Keratinocyte (primary cell): ENCODE measurements around the gene TRIP11. TPM values are rescaled to one million over a fixed set of nuclear protein-coding genes. Genes with fewer than 3 reads are reported as not detected.

ENCODE experiments used
- DNase-seq: peaks from one replicate; pipeline ENCODE4 v3.0.0-alpha.2; 2011; ENCODE audit warnings: low read depth, missing footprints, low spot score
- FAIRE-seq: peaks from 2 replicates; lab custom pipeline; 2011; peaks lifted over from hg19 to GRCh38; lab: Jason Lieb, UNC
- H2AFZ ChIP-seq: 2 replicates; pipeline ENCODE4 v1.6.0; 2012; ENCODE audit warnings: low read length, control low read depth, inconsistent platforms; ENCODE audit not compliant: control insufficient read depth
- H3K27ac ChIP-seq: 2 replicates; pipeline ENCODE4 v1.5.1; 2011; ENCODE audit warnings: low read length; ENCODE audit not compliant: control insufficient read depth, insufficient read depth
- H3K27me3 ChIP-seq: 3 replicates; pipeline ENCODE4 v1.6.0; 2011; ENCODE audit warnings: low read length; ENCODE audit not compliant: control insufficient read depth, insufficient read depth; ENCODE audit errors: extremely low read depth
- H3K36me3 ChIP-seq, 2 experiments: 2 replicates in 1 of 2; 3 replicates in 1 of 2; pipeline ENCODE4 v1.5.1; 2011; ENCODE audit warnings: low read length in 2 of 2, mild to moderate bottlenecking in 1 of 2; ENCODE audit not compliant: control insufficient read depth in 2 of 2, insufficient read depth in 2 of 2; ENCODE audit errors: extremely low read depth in 1 of 2
- H3K4me1 ChIP-seq: 3 replicates; pipeline ENCODE4 v1.5.1; 2011; ENCODE audit warnings: low read length; ENCODE audit not compliant: control insufficient read depth, insufficient read depth; ENCODE audit errors: extremely low read depth
- H3K4me2 ChIP-seq: 3 replicates; pipeline ENCODE4 v1.6.0; 2011; ENCODE audit warnings: low read depth, low read length; ENCODE audit not compliant: control insufficient read depth, insufficient read depth; ENCODE audit errors: extremely low read depth
- H3K4me3 ChIP-seq, 3 experiments: fragments of 200-600 bp in 1 of 3; sonication (generic) in 1 of 3; 2 replicates in 2 of 3; 3 replicates in 1 of 3; pipeline ENCODE4 v1.5.1; 2011 to 2016; ENCODE audit warnings: low read length in 3 of 3, mild to moderate bottlenecking in 3 of 3, control low read depth in 2 of 3, inconsistent platforms in 1 of 3, low read depth in 1 of 3, mixed read lengths in 1 of 3, mixed run types in 1 of 3, moderate library complexity in 1 of 3; ENCODE audit not compliant: control insufficient read depth in 2 of 3, insufficient read depth in 2 of 3; ENCODE audit errors: extremely low read depth in 1 of 3
- H3K79me2 ChIP-seq: 2 replicates; pipeline ENCODE4 v1.6.0; 2012; ENCODE audit warnings: low read length; ENCODE audit not compliant: control insufficient read depth, insufficient read depth
- H3K9ac ChIP-seq: 3 replicates; pipeline ENCODE4 v1.6.0; 2011; ENCODE audit warnings: low read length; ENCODE audit not compliant: control insufficient read depth, insufficient read depth; ENCODE audit errors: extremely low read depth
- H3K9me1 ChIP-seq: 3 replicates; pipeline ENCODE4 v1.6.0; 2011; ENCODE audit warnings: low read length; ENCODE audit not compliant: control insufficient read depth, insufficient read depth; ENCODE audit errors: extremely low read depth
- H3K9me3 ChIP-seq: 2 replicates; pipeline ENCODE4 v1.5.1; 2012; ENCODE audit warnings: low read depth, low read length; ENCODE audit not compliant: control insufficient read depth
- H4K20me1 ChIP-seq: 3 replicates; pipeline ENCODE4 v1.6.0; 2011; ENCODE audit warnings: low read length; ENCODE audit not compliant: control insufficient read depth, insufficient read depth; ENCODE audit errors: extremely low read depth
- EZH2 ChIP-seq: IDR thresholded peaks from one replicate; pipeline ENCODE4 v1.6.1; 2012; ENCODE audit warnings: inconsistent platforms, mild to moderate bottlenecking, low read length, moderate library complexity
- dilution Hi-C: fragments of 300-500 bp; cut with MboI; formaldehyde crosslinking; loops from one replicate; pipeline ENCODE4 v1.7.0; 2020; ENCODE audit warnings: low sequenced_read_pairs; ENCODE audit not compliant: extremely low pct_ligation_motif_present
- polyA plus RNA-seq, 5 experiments: library from polyadenylated mRNA; depleted of rRNA in 3 of 5; stranded (reverse) in 3 of 5; stranded (forward) in 1 of 5; unstranded in 1 of 5; fragments of >200 nt; gene quantifications; 1 replicate in 1 of 5; 2 replicates in 3 of 5; 3 replicates in 1 of 5; pipeline versions ENCODE4 v1.2.1 to v1.2.3, GENCODE V29; 2011 to 2012; ENCODE audit warnings: missing spikeins in 2 of 5, low read depth in 1 of 5, low replicate concordance in 1 of 5
- TF ChIP-seq, protein P1 (sequence below), 3 experiments: IDR thresholded peaks in 1 of 3; conservative IDR thresholded peaks in 1 of 3; optimal IDR thresholded peaks in 1 of 3; 2 replicates in 2 of 3; 3 replicates in 1 of 3; pipeline versions ENCODE3 to v1.5.1; 2011; ENCODE audit warnings: low read length in 3 of 3, mild to moderate bottlenecking in 3 of 3, moderate library complexity in 2 of 3, control low read depth in 1 of 3, inconsistent platforms in 1 of 3; ENCODE audit not compliant: insufficient read depth in 2 of 3; ENCODE audit errors: extremely low read depth in 1 of 3

Gene TRIP11
- polyA plus RNA-seq, 1 donor (not counting 4 experiments of a cell fraction or from before 2014, with no cell fraction given), result 25.3 TPM

DNA sequence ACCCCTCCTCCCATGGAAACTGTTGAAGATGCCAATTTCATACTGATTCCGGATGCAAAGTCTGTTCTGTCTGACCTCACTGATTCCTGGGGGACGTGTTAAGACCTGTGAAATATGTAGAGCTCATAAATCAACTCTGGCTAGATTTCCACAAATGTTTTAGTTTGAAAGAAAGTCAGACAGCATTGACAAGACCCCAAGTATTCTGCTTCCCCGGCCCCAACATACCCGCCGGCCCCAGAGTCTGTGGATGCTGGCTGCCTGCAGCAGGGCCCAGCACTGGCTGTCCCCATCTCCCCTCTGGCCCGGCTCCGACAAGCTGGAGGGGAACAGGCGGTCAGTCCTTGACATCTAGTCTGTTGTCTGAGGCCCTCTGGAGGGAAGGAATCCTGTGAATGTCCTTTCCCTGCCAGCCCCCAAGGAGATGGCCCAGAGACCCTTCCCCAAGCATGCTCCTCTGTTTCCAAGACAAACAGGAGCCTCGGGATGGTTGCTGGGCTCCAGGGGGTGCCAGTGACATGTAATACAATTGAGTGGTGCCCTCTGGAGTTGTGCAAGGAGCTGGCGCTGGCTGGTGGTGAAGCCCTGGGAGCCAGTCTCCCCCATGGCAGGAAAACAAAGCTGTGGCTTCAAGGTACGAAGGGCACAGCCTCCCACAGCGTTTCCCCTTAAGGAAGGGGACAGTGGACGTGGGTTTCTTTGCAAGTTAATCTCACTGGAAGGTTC is 114.7 kb downstream of the TRIP11 start:
- DNase-seq (no peak), FAIRE-seq (peak; percentile 5)
- Histone ChIP-seq H4K20me1 (no peaks in the 10 kb centered on the region), H3K27ac (no peak overlapping the region), H3K79me2 (no peaks in the 10 kb centered on the region), H3K4me2 (no peak overlapping the region), H3K27me3 (no peaks in the 10 kb centered on the region), H3K9ac (no peak overlapping the region), H3K9me1 (no peaks in the 10 kb centered on the region), H3K9me3 (no peaks in the 10 kb centered on the region), H3K4me3 (no peak overlapping the region), H3K36me3 (no peaks in the 10 kb centered on the region), H2AFZ (no peak overlapping the region), H3K4me1 (peaks cover 4% of the 10 kb centered on the region)
- TF ChIP-seq, protein P1, sequence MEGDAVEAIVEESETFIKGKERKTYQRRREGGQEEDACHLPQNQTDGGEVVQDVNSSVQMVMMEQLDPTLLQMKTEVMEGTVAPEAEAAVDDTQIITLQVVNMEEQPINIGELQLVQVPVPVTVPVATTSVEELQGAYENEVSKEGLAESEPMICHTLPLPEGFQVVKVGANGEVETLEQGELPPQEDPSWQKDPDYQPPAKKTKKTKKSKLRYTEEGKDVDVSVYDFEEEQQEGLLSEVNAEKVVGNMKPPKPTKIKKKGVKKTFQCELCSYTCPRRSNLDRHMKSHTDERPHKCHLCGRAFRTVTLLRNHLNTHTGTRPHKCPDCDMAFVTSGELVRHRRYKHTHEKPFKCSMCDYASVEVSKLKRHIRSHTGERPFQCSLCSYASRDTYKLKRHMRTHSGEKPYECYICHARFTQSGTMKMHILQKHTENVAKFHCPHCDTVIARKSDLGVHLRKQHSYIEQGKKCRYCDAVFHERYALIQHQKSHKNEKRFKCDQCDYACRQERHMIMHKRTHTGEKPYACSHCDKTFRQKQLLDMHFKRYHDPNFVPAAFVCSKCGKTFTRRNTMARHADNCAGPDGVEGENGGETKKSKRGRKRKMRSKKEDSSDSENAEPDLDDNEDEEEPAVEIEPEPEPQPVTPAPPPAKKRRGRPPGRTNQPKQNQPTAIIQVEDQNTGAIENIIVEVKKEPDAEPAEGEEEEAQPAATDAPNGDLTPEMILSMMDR (optimal IDR thresholded peaks at IDR 0.05 in 1 of 3, IDR thresholded peaks at IDR 0.05 in 1 of 3, conservative IDR thresholded peaks at IDR 0.05 in 1 of 3; ENCODE audit: extremely low read depth in 1 of 3, insufficient read depth in 2 of 3, low read length in 3 of 3), result no peak
- TF ChIP-seq EZH2, result no peak
- dilution Hi-C loops, result no loop called here

DNA sequence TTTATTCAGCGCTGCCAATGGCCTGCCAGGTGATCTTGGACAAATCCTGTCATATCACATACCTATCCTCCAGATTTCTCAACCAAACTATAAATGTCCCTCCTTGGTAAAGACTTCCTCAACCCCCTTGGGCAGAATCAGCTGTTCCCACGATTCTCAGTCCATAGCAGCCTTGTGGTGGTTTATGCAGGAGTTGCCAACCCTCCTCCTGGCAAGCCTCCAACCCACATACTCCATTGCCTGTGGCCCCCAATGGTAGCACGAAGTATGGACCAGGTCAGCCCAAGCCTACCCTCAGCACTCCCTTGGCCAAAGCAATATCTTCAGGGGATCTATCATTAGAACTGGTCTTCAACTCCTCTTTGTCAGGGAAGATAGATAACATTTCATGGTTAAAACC is 119.3 kb downstream of the TRIP11 start:
- Histone ChIP-seq H3K4me2 (no peak overlapping the region), H3K36me3 (no peaks in the 10 kb centered on the region), H2AFZ (no peak overlapping the region), H4K20me1 (no peaks in the 10 kb centered on the region), H3K9me1 (no peaks in the 10 kb centered on the region), H3K27ac (no peak overlapping the region), H3K4me1 (peaks cover 4% of the 10 kb centered on the region), H3K79me2 (no peaks in the 10 kb centered on the region), H3K9ac (no peak overlapping the region), H3K27me3 (no peaks in the 10 kb centered on the region), H3K4me3 (no peak overlapping the region), H3K9me3 (no peaks in the 10 kb centered on the region)
- TF ChIP-seq, protein P1 (optimal IDR thresholded peaks at IDR 0.05 in 1 of 3, IDR thresholded peaks at IDR 0.05 in 1 of 3, conservative IDR thresholded peaks at IDR 0.05 in 1 of 3; ENCODE audit: extremely low read depth in 1 of 3, insufficient read depth in 2 of 3, low read length in 3 of 3), result no peak
- TF ChIP-seq EZH2, result no peak
- DNase-seq, result no peak
- no peak for FAIRE-seq
- dilution Hi-C loops, result no loop called here
